Ovary (tissue), 3 donors: ENCODE measurements around the gene GLB1L2.

ENCODE experiments used
- EP300 ChIP-seq: sonication (generic); formaldehyde crosslinking; IDR thresholded peaks from one replicate; pipeline ENCODE4 v1.6.1; 2017; ENCODE audit warnings: antibody characterized with exemption
- POLR2A ChIP-seq: fragments of 450-650 bp; IDR thresholded peaks from one replicate; pipeline ENCODE4 v1.6.1; 2017; ENCODE audit warnings: antibody characterized with exemption, mild to moderate bottlenecking, moderate library complexity
- TF ChIP-seq, protein P1 (sequence below), 3 donors: fragments of 450-650 bp in 2 of 3; fragments of 200-600 bp in 1 of 3; IDR thresholded peaks; one replicate each; pipeline versions ENCODE4 v1.5.1 to v1.8.0; 2016 to 2022; ENCODE audit warnings: antibody characterized with exemption in 3 of 3, mild to moderate bottlenecking in 1 of 3
- donor health status: DM: no; HTN: no; CAD: no.

GRCh38 chr11:134387501-134387900, 55.7 kb downstream of the GLB1L2 start:
- TF ChIP-seq POLR2A (no peak), EP300 (no peak)
- TF ChIP-seq, protein P1, sequence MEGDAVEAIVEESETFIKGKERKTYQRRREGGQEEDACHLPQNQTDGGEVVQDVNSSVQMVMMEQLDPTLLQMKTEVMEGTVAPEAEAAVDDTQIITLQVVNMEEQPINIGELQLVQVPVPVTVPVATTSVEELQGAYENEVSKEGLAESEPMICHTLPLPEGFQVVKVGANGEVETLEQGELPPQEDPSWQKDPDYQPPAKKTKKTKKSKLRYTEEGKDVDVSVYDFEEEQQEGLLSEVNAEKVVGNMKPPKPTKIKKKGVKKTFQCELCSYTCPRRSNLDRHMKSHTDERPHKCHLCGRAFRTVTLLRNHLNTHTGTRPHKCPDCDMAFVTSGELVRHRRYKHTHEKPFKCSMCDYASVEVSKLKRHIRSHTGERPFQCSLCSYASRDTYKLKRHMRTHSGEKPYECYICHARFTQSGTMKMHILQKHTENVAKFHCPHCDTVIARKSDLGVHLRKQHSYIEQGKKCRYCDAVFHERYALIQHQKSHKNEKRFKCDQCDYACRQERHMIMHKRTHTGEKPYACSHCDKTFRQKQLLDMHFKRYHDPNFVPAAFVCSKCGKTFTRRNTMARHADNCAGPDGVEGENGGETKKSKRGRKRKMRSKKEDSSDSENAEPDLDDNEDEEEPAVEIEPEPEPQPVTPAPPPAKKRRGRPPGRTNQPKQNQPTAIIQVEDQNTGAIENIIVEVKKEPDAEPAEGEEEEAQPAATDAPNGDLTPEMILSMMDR (IDR thresholded peaks at IDR 0.05): no peak
